ENCODE data around the gene HMOX1. TPM values are rescaled to one million over a fixed set of nuclear protein-coding genes. Genes with fewer than 3 reads are reported as not detected.

Gene HMOX1
- polyA plus RNA-seq, 1 donor (not counting 4 experiments of a cell fraction or from before 2014, with no cell fraction given), result 1.5 TPM

- H3K4me3 ChIP-seq (ENCODE audit: control insufficient read depth in 2 of 3, extremely low read depth in 1 of 3, insufficient read depth in 2 of 3, low read depth in 1 of 3, low read length in 3 of 3), result peak overlapping the region; percentile 60 to 76 (median 75)
- H3K9ac ChIP-seq (ENCODE audit: control insufficient read depth, extremely low read depth, insufficient read depth, low read length), result peak overlapping the region; percentile 86
- H4K20me1 ChIP-seq (ENCODE audit: control insufficient read depth, extremely low read depth, insufficient read depth, low read length), result no peaks in the 10 kb centered on the region
- peaks cover 2% of the 10 kb centered on the region for H3K79me2 ChIP-seq (ENCODE audit: control insufficient read depth, insufficient read depth, low read length)
- peaks cover 14% of the 10 kb centered on the region for H3K4me1 ChIP-seq (ENCODE audit: control insufficient read depth, extremely low read depth, insufficient read depth, low read length)
- FAIRE-seq, result no peak
- no peak for DNase-seq (ENCODE audit: low read depth, low spot score)
- no peaks in the 10 kb centered on the region for H3K9me1 ChIP-seq (ENCODE audit: control insufficient read depth, extremely low read depth, insufficient read depth, low read length)
- peak overlapping the region; percentile 92 for H3K4me2 ChIP-seq (ENCODE audit: control insufficient read depth, extremely low read depth, insufficient read depth, low read depth, low read length)
- H3K36me3 ChIP-seq (ENCODE audit: control insufficient read depth in 2 of 2, extremely low read depth in 1 of 2, insufficient read depth in 2 of 2, low read length in 2 of 2), result peaks cover 0 to 14% of the 10 kb centered on the region in 2 experiments
- H2AFZ ChIP-seq (ENCODE audit: control insufficient read depth, low read length), result peak overlapping the region; percentile 98
- no peaks in the 10 kb centered on the region for H3K27me3 ChIP-seq (ENCODE audit: control insufficient read depth, extremely low read depth, insufficient read depth, low read length)
- no peaks in the 10 kb centered on the region for H3K9me3 ChIP-seq (ENCODE audit: control insufficient read depth, low read depth, low read length)
- peak overlapping the region; percentile 67 for H3K27ac ChIP-seq (ENCODE audit: control insufficient read depth, insufficient read depth, low read length)
- dilution Hi-C loops (cut with MboI; ENCODE audit: extremely low pct_ligation_motif_present, low sequenced_read_pairs), result no loop called here
- TF ChIP-seq EZH2 (IDR thresholded peaks at IDR 0.05; ENCODE audit: low read length) (no peak), CTCF (optimal IDR thresholded peaks at IDR 0.05 in 1 of 3, IDR thresholded peaks at IDR 0.05 in 1 of 3, conservative IDR thresholded peaks at IDR 0.05 in 1 of 3; ENCODE audit: extremely low read depth in 1 of 3, insufficient read depth in 2 of 3, low read length in 3 of 3) (no peak)
Observed at GRCh38 chr22:35399114-35399677, 18.3 kb downstream of the HMOX1 start.

GRCh38 chr22:35399678-35400500, 19.0 kb downstream of the HMOX1 start, which contains the start of gene MCM5:
MCM5 (plus strand) TSS chr22:35400140; CDS start chr22:35400439, 299 bp downstream.
- TF ChIP-seq CTCF (optimal IDR thresholded peaks at IDR 0.05 in 1 of 3, IDR thresholded peaks at IDR 0.05 in 1 of 3, conservative IDR thresholded peaks at IDR 0.05 in 1 of 3; ENCODE audit: extremely low read depth in 1 of 3, insufficient read depth in 2 of 3, low read length in 3 of 3), result no peak
- no peak for TF ChIP-seq EZH2 (IDR thresholded peaks at IDR 0.05; ENCODE audit: low read length)
- peak; percentile 87 for FAIRE-seq

More at GRCh38 chr22:35399678-35400500, 19.0 kb downstream of the HMOX1 start, which contains the start of gene MCM5:
- Histone ChIP-seq H3K36me3 (ENCODE audit: control insufficient read depth in 2 of 2, extremely low read depth in 1 of 2, insufficient read depth in 2 of 2, low read length in 2 of 2) (peaks cover 0 to 18% of the 10 kb centered on the region in 2 experiments), H3K4me3 (ENCODE audit: control insufficient read depth in 2 of 3, extremely low read depth in 1 of 3, insufficient read depth in 2 of 3, low read depth in 1 of 3, low read length in 3 of 3) (peak within 1 kb of the TSS; percentile 60 to 78 (median 76)), H3K9ac (ENCODE audit: control insufficient read depth, extremely low read depth, insufficient read depth, low read length) (peak within 1 kb of the TSS; percentile 86), H3K27ac (ENCODE audit: control insufficient read depth, insufficient read depth, low read length) (peak within 1 kb of the TSS; percentile 72), H2AFZ (ENCODE audit: control insufficient read depth, low read length) (peak within 1 kb of the TSS; percentile 98), H4K20me1 (ENCODE audit: control insufficient read depth, extremely low read depth, insufficient read depth, low read length) (no peaks in the 10 kb centered on the region), H3K79me2 (ENCODE audit: control insufficient read depth, insufficient read depth, low read length) (peaks cover 2% of the 10 kb centered on the region), H3K4me2 (ENCODE audit: control insufficient read depth, extremely low read depth, insufficient read depth, low read depth, low read length) (peak within 1 kb of the TSS; percentile 92), H3K9me1 (ENCODE audit: control insufficient read depth, extremely low read depth, insufficient read depth, low read length) (no peaks in the 10 kb centered on the region), H3K27me3 (ENCODE audit: control insufficient read depth, extremely low read depth, insufficient read depth, low read length) (no peaks in the 10 kb centered on the region), H3K4me1 (ENCODE audit: control insufficient read depth, extremely low read depth, insufficient read depth, low read length) (peaks cover 14% of the 10 kb centered on the region), H3K9me3 (ENCODE audit: control insufficient read depth, low read depth, low read length) (no peaks in the 10 kb centered on the region)
- dilution Hi-C loops (cut with MboI; ENCODE audit: extremely low pct_ligation_motif_present, low sequenced_read_pairs), result no loop called here
- peak; percentile 54 for DNase-seq (ENCODE audit: low read depth, low spot score)
